LNCAP (cell line): ENCODE results near the gene PDE4D.

Source experiments
- CTCF ChIP-seq: fragments of 450-650 bp; IDR thresholded peaks from 2 replicates; pipeline ENCODE4 v1.5.1; 2017; ENCODE audit warnings: mild to moderate bottlenecking

PDE4D gene

GRCh38 chr5:59571067-59571466 is 322.5 kb downstream of the PDE4D start:
- TF ChIP-seq CTCF: no peak

GRCh38 chr5:59569608-59570334 is 323.8 kb downstream of the PDE4D start:
- TF ChIP-seq CTCF: no peak

DNA sequence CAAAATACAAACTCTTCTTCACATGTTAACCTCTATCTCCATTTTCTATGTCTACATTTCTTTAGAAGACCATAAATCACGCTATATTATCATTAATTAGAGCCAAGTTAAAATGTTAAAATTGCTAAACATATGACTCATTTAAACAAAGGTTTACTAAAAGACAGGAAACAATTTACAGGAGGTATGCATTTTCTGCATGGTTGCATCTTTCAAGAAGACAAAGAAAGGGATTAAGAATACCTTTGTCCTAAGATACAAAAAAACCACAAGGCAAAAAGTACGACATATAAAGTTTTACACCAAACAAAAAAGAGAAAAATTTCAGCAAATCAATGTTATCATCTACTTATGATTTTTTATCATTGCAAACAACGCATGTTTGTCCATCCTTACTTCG is 324.4 kb downstream of the PDE4D start:
- TF ChIP-seq CTCF: no peak

DNA sequence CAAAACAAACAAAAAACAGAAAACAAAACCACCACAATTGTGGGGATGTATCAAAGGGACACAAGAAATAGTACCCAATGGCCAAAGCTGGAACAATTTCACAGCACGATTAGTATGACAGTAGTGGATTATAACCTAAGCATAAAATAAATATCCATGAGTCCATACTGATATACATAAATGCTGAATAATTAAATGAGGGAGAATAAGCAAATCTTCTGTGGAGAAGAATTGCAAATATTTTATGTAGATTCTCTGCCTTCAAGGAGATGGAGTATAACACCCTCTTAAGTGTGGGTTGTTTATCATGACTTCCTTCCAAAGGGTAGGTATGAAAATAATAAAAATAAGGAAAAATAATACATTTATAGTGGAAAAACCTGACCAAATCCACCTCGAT is 325.4 kb downstream of the PDE4D start:
- TF ChIP-seq CTCF: no peak

DNA sequence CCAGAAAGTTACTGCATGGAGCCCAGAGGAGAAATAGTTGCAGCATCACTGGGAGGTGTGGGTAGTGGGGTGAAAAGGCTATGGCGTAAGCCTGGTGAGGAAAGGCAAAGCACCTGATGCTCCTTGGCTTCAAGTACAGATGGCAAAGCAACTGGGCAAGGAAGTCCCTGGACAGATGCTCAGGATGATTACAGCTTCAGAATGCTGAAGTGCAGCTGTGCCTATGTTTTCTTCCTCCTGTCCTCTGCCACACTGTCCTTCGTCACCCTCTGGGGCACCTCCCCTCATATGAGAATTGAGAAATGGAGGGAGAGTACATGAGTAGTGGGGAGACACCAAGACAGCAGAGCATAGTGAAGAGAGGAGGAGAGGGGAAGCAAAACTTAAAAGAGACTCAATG is 328.0 kb downstream of the PDE4D start:
- no peak for TF ChIP-seq CTCF

DNA sequence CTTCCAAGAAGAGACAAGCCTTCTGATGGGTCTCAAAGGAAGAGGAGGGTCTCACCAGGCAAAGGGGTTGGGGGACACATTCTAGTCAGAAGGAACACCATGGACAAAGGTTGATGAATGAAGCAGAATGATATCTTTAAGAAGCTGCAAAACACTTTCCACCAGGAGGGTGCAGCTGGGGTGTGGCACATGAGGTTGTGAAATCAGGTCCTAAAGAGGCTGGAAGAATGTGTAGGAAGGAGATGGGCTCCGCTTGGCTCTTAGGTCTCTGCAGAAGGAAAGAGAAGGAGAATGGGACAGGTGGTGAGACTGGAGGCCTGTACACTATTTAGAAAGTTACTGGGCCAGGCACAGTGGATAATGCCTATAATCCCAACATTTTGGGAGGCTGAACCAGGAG is 328.6 kb downstream of the PDE4D start:
- TF ChIP-seq CTCF: no peak

GRCh38 chr5:59562756-59563389 is 330.7 kb downstream of the PDE4D start:
- TF ChIP-seq CTCF: no peak
